Measurements from ENCODE around the gene TEX13A.

- TF ChIP-seq POLR2AphosphoS5 (IDR thresholded peaks at IDR 0.05; ENCODE audit: low read depth, low read length) (no peak), POLR2A (IDR thresholded peaks at IDR 0.05; ENCODE audit: low read depth, low read length) (no peak)
Observed at GRCh38 chrX:105173071-105173470, 47.4 kb downstream of the TEX13A start.
